NT2/D1 (cell line): ENCODE results near the gene ENOX1.

Experiments used
- YY1 ChIP-seq: IDR thresholded peaks from 2 replicates; pipeline ENCODE4 v1.6.1; 2011; ENCODE audit not compliant: insufficient read length, insufficient read depth
- ZNF274 ChIP-seq: IDR thresholded peaks from 2 replicates; pipeline ENCODE4 v1.6.1; 2011; ENCODE audit warnings: mild to moderate bottlenecking, low read depth, low read length

DNA sequence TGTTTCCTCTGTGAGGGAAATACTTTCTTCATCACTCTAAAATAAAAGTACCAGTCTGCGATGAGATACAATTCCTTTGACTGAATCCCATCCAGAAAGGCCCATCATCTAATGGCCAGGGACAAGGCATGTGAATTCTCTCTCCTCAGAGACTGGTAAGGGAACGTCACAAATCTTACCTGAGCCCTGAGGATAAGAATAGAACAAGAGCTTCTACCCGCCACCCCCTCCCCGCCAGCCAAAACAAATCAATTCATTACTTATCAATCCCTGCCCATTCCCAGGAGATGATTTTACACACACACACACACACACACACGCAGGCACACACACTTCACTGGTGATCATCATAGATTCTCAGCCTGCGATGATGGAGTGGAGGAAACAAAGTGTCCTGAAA lies 564.7 kb downstream of the ENOX1 start:
- no peak for TF ChIP-seq YY1
- no peak for TF ChIP-seq ZNF274
